HepG2 (cell line): ENCODE results near the gene EPSTI1.

ENCODE experiments used
- ELF4 ChIP-seq: sonication (generic); formaldehyde crosslinking; IDR thresholded peaks from 2 replicates; pipeline ENCODE4 v1.5.0; 2020; ENCODE audit warnings: missing genetic modification reagents, mild to moderate bottlenecking, moderate library complexity, borderline replicate concordance
- GABPA ChIP-seq, 2 experiments: IDR thresholded peaks; 2 replicates each; pipeline ENCODE4 v1.6.1; 2011 to 2016; ENCODE audit warnings: low read depth in 2 of 2, low read length in 1 of 2, missing biosample characterization in 1 of 2, missing genetic modification characterization in 1 of 2
- GPN1 ChIP-seq: sonication (generic); formaldehyde crosslinking; IDR thresholded peaks from 2 replicates; pipeline ENCODE4 v1.5.1; 2020; ENCODE audit warnings: missing genetic modification reagents, borderline replicate concordance
- HDAC2 ChIP-seq: sonication (generic); formaldehyde crosslinking; IDR thresholded peaks from 2 replicates; pipeline ENCODE4 v1.4.0; 2020; ENCODE audit warnings: missing genetic modification reagents
- SP1 ChIP-seq, 2 experiments: fragments of 450-650 bp in 1 of 2; sonication (generic) in 1 of 2; formaldehyde crosslinking in 1 of 2; IDR thresholded peaks; 2 replicates each; pipeline versions ENCODE4 v1.4.0 to v1.6.1; 2016 to 2020; ENCODE audit warnings: missing genetic modification reagents in 1 of 2
- ZNF160 ChIP-seq: sonication (generic); formaldehyde crosslinking; IDR thresholded peaks from 2 replicates; pipeline ENCODE4 v1.8.0; 2022; ENCODE audit warnings: mild to moderate bottlenecking, inconsistent platforms, missing genetic modification reagents
- TF ChIP-seq, protein P1 (sequence below), 2 experiments: IDR thresholded peaks; 2 replicates each; pipeline ENCODE4 v1.6.1; 2011 to 2012; ENCODE audit warnings: low read length in 2 of 2, borderline replicate concordance in 1 of 2, low read depth in 1 of 2, mild to moderate bottlenecking in 1 of 2, moderate library complexity in 1 of 2

DNA sequence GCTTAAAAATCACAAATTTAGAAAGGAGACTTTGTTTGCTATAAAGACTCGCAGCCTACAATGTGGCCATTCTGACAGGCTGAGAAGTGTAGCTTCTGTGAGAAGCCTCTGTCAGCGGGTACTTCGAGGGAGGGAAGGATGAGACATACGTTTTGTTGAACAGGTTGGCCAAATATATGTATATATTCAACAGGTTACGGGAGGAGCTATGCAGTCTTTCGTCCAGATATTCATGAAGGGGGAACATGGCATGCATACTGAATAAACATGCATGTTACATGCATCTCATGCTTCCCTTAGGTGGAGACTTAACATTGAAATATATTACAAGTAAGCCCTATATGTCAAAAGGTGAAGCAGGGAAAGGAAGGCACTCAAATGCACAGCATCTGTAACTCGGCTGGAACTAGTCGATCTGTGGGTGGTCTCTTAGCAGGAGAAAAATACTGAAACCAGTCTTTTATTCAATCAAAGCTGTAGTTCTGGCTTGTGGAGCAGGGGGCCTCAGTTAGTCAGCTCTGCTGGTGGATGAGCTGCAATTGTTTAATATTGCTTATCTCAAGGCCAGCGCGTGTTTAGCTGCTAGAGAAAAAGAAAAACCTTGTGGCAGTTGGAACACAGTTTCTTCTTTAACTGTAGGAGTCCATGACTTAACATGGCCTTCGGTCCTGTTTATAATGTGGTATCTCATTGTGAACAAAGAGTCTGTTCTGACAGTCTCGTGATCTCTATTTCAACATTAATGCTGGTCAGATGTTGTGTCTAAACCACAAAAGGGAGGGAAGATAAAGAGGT lies 116.4 kb downstream of the EPSTI1 start:
- TF ChIP-seq, protein P1, sequence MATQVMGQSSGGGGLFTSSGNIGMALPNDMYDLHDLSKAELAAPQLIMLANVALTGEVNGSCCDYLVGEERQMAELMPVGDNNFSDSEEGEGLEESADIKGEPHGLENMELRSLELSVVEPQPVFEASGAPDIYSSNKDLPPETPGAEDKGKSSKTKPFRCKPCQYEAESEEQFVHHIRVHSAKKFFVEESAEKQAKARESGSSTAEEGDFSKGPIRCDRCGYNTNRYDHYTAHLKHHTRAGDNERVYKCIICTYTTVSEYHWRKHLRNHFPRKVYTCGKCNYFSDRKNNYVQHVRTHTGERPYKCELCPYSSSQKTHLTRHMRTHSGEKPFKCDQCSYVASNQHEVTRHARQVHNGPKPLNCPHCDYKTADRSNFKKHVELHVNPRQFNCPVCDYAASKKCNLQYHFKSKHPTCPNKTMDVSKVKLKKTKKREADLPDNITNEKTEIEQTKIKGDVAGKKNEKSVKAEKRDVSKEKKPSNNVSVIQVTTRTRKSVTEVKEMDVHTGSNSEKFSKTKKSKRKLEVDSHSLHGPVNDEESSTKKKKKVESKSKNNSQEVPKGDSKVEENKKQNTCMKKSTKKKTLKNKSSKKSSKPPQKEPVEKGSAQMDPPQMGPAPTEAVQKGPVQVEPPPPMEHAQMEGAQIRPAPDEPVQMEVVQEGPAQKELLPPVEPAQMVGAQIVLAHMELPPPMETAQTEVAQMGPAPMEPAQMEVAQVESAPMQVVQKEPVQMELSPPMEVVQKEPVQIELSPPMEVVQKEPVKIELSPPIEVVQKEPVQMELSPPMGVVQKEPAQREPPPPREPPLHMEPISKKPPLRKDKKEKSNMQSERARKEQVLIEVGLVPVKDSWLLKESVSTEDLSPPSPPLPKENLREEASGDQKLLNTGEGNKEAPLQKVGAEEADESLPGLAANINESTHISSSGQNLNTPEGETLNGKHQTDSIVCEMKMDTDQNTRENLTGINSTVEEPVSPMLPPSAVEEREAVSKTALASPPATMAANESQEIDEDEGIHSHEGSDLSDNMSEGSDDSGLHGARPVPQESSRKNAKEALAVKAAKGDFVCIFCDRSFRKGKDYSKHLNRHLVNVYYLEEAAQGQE (IDR thresholded peaks at IDR 0.05; ENCODE audit: borderline replicate concordance in 1 of 2, low read depth in 1 of 2, low read length in 2 of 2) = no peak
- TF ChIP-seq SP1 (IDR thresholded peaks at IDR 0.05) = no peak
- no peak for TF ChIP-seq SP1 (CRISPR knock-in tag; IDR thresholded peaks at IDR 0.05)
- TF ChIP-seq GABPA (IDR thresholded peaks at IDR 0.05; ENCODE audit: low read depth, low read length) = no peak
- no peak for TF ChIP-seq GABPA (CRISPR knock-in tag; IDR thresholded peaks at IDR 0.05; ENCODE audit: low read depth)
- no peak for TF ChIP-seq HDAC2 (CRISPR knock-in tag)
- no peak for TF ChIP-seq ZNF160 (CRISPR knock-in tag)
- no peak for TF ChIP-seq ELF4
- no peak for TF ChIP-seq GPN1
